GM12801 (cell line): ENCODE measurements around the gene UNC5B.

Experiments used
- CTCF ChIP-seq: IDR thresholded peaks from one replicate; pipeline ENCODE4 v1.5.1; 2011; ENCODE audit warnings: control low read depth; ENCODE audit not compliant: insufficient read length; ENCODE audit errors: extremely low read depth

The UNC5B gene

GRCh38 chr10:71273506-71273905 lies 61.1 kb downstream of the UNC5B start:
- TF ChIP-seq CTCF: no peak

GRCh38 chr10:71274901-71275796 lies 62.8 kb downstream of the UNC5B start:
- no peak for TF ChIP-seq CTCF

- no peak for TF ChIP-seq CTCF
Observed at GRCh38 chr10:71276873-71277272, 64.5 kb downstream of the UNC5B start.

GRCh38 chr10:71277914-71278665 lies 65.7 kb downstream of the UNC5B start:
- no peak for TF ChIP-seq CTCF

GRCh38 chr10:71278691-71279588 lies 66.6 kb downstream of the UNC5B start:
- no peak for TF ChIP-seq CTCF

GRCh38 chr10:71279590-71280170 lies 67.3 kb downstream of the UNC5B start:
- TF ChIP-seq CTCF: no peak
